ENCODE measurements around the gene KCNMA1. TPM values are rescaled to one million over a fixed set of nuclear protein-coding genes. Genes with fewer than 3 reads are reported as not detected.

The KCNMA1 gene
- total RNA-seq, 2 donors from 2014 or later, result 168 to 188 TPM

- H3K36me3 ChIP-seq, result no peaks in the 10 kb centered on the region
- no peak for DNase-seq (ENCODE audit: low spot score)
- no peak for TF ChIP-seq CTCF (IDR thresholded peaks at IDR 0.05)
- H3K27ac ChIP-seq, result no peak overlapping the region
- no peak for ATAC-seq (ENCODE audit: insufficient number of reproducible peaks, low FRiP score, low read depth)
- no peaks in the 10 kb centered on the region for H3K27me3 ChIP-seq (replicated peaks; ENCODE audit: insufficient read depth)
- H3K4me3 ChIP-seq, result no peak overlapping the region
- no peaks in the 10 kb centered on the region for H3K9me3 ChIP-seq
- H3K4me1 ChIP-seq (ENCODE audit: control insufficient read depth in 1 of 2, low read depth in 2 of 2), result peaks cover 4 to 30% of the 10 kb centered on the region in 2 donors
Observed at GRCh38 chr10:77052593-77052992, 585.0 kb downstream of the KCNMA1 start.

GRCh38 chr10:77051837-77052236 is 585.8 kb downstream of the KCNMA1 start:
- TF ChIP-seq CTCF (IDR thresholded peaks at IDR 0.05), result no peak
- ATAC-seq (ENCODE audit: insufficient number of reproducible peaks, low FRiP score, low read depth) (no peak), DNase-seq (ENCODE audit: low spot score) (no peak)
- no peaks in the 10 kb centered on the region for H3K36me3 ChIP-seq
- no peak overlapping the region for H3K4me3 ChIP-seq
- H3K9me3 ChIP-seq, result no peaks in the 10 kb centered on the region
- H3K27ac ChIP-seq, result no peak overlapping the region
- H3K27me3 ChIP-seq (replicated peaks; ENCODE audit: insufficient read depth), result no peaks in the 10 kb centered on the region
- peaks cover 8 to 38% of the 10 kb centered on the region in 2 donors for H3K4me1 ChIP-seq (ENCODE audit: control insufficient read depth in 1 of 2, low read depth in 2 of 2)

GRCh38 chr10:77049896-77050295 is 587.7 kb downstream of the KCNMA1 start:
- no peaks in the 10 kb centered on the region for H3K36me3 ChIP-seq
- no peak for DNase-seq (ENCODE audit: low spot score)
- no peak overlapping the region for H3K4me3 ChIP-seq
- H3K4me1 ChIP-seq (ENCODE audit: control insufficient read depth in 1 of 2, low read depth in 2 of 2), result peaks cover 12 to 53% of the 10 kb centered on the region in 2 donors
- H3K27me3 ChIP-seq (replicated peaks; ENCODE audit: insufficient read depth), result no peaks in the 10 kb centered on the region
- no peak for TF ChIP-seq CTCF (IDR thresholded peaks at IDR 0.05)
- H3K9me3 ChIP-seq, result no peaks in the 10 kb centered on the region
- H3K27ac ChIP-seq, result peak overlapping the region; percentile 16 to 71
- no peak for ATAC-seq (ENCODE audit: insufficient number of reproducible peaks, low FRiP score, low read depth)

- Histone ChIP-seq H3K36me3 (no peaks in the 10 kb centered on the region), H3K27me3 (replicated peaks; ENCODE audit: insufficient read depth) (no peaks in the 10 kb centered on the region), H3K4me1 (ENCODE audit: control insufficient read depth in 1 of 2, low read depth in 2 of 2) (peaks cover 12 to 56% of the 10 kb centered on the region in 2 donors), H3K27ac (peak overlapping the region; percentile 16 to 71), H3K9me3 (no peaks in the 10 kb centered on the region), H3K4me3 (no peak overlapping the region)
- TF ChIP-seq CTCF (IDR thresholded peaks at IDR 0.05), result no peak
- DNase-seq (ENCODE audit: low spot score) (no peak), ATAC-seq (ENCODE audit: insufficient number of reproducible peaks, low FRiP score, low read depth) (no peak)
Observed at GRCh38 chr10:77049146-77049545, 588.5 kb downstream of the KCNMA1 start.

- H3K4me1 ChIP-seq (ENCODE audit: control insufficient read depth in 1 of 2, low read depth in 2 of 2), result peaks cover 18 to 64% of the 10 kb centered on the region in 2 donors
- H3K27me3 ChIP-seq (replicated peaks; ENCODE audit: insufficient read depth), result no peaks in the 10 kb centered on the region
- H3K36me3 ChIP-seq, result no peaks in the 10 kb centered on the region
- TF ChIP-seq CTCF (IDR thresholded peaks at IDR 0.05), result no peak
- ATAC-seq (ENCODE audit: insufficient number of reproducible peaks, low FRiP score, low read depth) (no peak), DNase-seq (ENCODE audit: low spot score) (no peak)
- H3K27ac ChIP-seq, result no peak overlapping the region
- no peak overlapping the region for H3K4me3 ChIP-seq
- no peaks in the 10 kb centered on the region for H3K9me3 ChIP-seq
Observed at GRCh38 chr10:77045085-77045484, 592.5 kb downstream of the KCNMA1 start.
